A549 (cell line): ENCODE data around the gene RAB3C.

ENCODE experiments used
- CTCF ChIP-seq: fragments of >200 bp; sonication (Bioruptor Twin); formaldehyde crosslinking; IDR thresholded peaks from 3 replicates; pipeline ENCODE4 v1.5.1; 2016
- E2F6 ChIP-seq: IDR thresholded peaks from 2 replicates; pipeline ENCODE4 v1.6.1; 2012; ENCODE audit warnings: low read depth, borderline replicate concordance
- PBX3 ChIP-seq: IDR thresholded peaks from 2 replicates; pipeline ENCODE4 v1.6.1; 2012
- REST ChIP-seq: fragments of 200-600 bp; sonication (generic); IDR thresholded peaks from 2 replicates; pipeline ENCODE4 v1.6.1; 2016; ENCODE audit warnings: antibody characterized with exemption, mild to moderate bottlenecking, moderate library complexity

- TF ChIP-seq CTCF: no peak
- no peak for TF ChIP-seq E2F6
- no peak for TF ChIP-seq REST
- no peak for TF ChIP-seq PBX3
Observed at GRCh38 chr5:58860680-58861079, 277.8 kb downstream of the RAB3C start.
